Measurements from ENCODE around the gene RICTOR.
"Not testable (repeated sequence)": the region's sequence is repeated elsewhere in the genome, so short reads cannot be mapped to it uniquely, and the experiment has no call there.

Gene RICTOR

GRCh38 chr5:39013938-39014337 is 60.3 kb downstream of the RICTOR start:
- DNase-seq (ENCODE audit: low read depth) = no peak

GRCh38 chr5:39010958-39011357 is 63.2 kb downstream of the RICTOR start:
- DNase-seq (ENCODE audit: low read depth) = not testable (repeated sequence)

GRCh38 chr5:39009981-39010380 is 64.2 kb downstream of the RICTOR start:
- DNase-seq (ENCODE audit: low read depth) = no peak

DNA sequence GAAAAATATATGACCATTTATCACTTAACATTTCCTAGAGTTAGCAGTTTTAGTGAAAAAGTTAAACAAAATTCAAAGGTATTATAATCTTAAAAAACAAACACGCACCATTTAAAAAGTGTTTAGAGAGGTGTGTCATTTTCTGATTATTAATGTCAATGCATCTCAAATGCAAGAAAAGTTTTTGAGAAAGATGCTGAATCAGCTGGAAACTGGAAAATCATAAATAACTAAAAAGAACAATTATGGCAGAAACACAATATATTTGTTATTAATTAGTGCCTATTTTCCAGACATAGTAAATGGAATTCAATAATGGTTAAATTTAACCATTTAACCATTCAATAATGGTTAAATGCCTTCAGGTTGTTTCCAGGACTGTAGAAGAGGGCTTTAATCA is 64.9 kb downstream of the RICTOR start:
- no peak for DNase-seq (ENCODE audit: low read depth)

GRCh38 chr5:39006650-39007049 is 67.5 kb downstream of the RICTOR start:
- no peak for DNase-seq (ENCODE audit: low read depth)

GRCh38 chr5:39005566-39006232 is 68.5 kb downstream of the RICTOR start:
- no peak for DNase-seq (ENCODE audit: low read depth)

DNA sequence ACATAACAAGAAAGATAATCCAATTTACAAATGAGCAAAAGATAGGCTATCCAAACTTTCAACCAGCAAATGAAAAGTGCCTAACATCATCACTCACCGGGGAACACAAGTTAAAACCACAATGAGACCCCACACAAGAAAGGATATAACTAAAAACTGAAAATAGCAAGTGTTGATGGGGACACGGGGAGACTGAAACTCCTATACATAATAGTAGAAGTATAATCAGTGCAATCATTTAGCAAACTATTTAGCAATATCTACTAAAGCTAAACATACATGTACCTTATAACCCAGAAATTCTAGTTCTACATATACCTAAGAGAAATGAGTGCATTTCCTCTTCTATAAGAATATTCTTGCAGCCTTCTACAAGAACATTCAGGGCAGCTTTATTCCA is 72.5 kb downstream of the RICTOR start:
- DNase-seq (ENCODE audit: low read depth) = no peak

DNA sequence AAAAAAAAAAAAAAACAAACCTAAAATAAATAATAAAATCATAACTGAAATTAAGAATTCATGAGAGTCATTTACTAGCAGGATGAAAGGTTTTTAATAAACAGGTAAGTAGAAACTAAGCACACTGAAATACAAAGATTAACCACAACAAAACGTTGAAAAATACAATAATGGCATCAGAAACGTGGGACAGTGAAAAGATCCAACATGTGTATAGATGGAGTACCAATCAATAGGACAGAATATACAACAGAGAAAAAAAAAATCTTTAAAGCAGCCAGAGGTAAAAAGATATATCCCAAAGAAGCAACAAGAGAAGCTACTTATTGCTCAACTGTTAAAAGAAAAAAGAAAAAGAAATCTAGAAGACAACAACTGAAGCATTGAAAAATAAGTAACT is 75.2 kb downstream of the RICTOR start:
- DNase-seq (ENCODE audit: low read depth) = no peak

DNA sequence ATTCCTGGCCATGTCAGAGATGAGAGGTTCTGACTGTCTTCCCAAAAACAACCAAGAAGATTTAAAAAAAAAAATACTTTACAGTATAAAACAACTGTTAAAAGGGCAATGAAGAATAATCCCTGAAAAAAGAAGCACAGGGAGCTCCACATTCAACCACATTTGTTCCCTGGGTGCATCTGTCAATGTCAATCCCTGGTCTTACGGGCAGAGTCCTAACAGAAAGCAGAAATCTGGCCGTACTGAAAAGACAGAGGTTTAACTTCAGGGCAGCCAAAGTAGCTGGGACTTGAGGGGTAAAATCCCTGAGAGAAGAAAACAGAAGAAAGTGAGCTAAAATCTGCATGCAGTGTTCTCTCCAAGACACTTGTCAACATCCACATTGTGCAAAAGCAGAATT is 76.6 kb downstream of the RICTOR start:
- DNase-seq (ENCODE audit: low read depth) = no peak

DNA sequence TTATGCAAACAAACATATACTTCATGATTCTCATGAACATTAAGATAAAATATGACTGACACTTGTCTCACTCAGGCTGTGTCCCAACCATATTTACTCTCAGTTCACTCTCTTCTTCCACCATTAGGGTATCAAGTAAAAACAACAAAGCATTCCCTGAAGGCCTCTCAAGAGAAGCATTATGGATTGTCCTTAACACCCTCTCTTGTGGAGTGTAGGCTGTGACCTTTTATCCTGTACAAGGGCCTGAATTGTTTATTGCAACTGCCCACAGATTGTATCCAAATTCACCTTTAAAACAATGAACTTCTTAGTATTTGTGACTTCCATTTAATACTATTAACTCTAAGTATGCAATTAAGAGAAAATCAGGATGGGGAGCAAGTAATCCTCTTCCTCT is 78.1 kb downstream of the RICTOR start:
- DNase-seq (ENCODE audit: low read depth) = no peak

GRCh38 chr5:38994324-38994927 is 79.8 kb downstream of the RICTOR start:
- no peak for DNase-seq (ENCODE audit: low read depth)

GRCh38 chr5:38989974-38990719 is 84.1 kb downstream of the RICTOR start:
- DNase-seq (ENCODE audit: low read depth) = not testable (repeated sequence)

DNA sequence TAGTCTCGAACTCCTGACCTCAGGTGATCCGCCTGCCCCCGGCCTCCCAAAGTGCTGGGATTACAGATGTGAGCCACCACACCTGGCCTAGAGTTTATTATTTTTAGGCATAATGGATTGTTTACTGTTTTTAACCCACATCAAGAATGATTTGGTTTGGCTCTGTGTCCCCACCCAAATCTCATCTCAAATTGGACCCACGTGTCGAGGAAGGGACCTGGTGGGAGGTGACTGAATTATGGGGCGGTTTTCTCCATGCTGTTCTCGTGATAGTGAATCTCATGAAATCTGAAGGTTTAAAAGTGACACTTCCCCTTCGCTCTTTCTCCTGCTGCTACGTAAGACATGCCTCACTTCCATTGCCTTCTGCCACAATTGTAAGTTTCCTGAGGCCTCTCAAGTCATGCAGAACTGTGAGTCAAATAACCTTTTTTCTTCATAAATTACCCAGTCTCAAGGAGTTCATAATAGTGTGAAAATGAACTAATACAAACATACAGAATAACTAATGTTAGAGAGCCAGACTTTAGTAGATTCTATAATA is 88.2 kb downstream of the RICTOR start:
- DNase-seq (ENCODE audit: low read depth) = no peak

GRCh38 chr5:38979535-38979934 is 94.7 kb downstream of the RICTOR start:
- DNase-seq (ENCODE audit: low read depth) = no peak

DNA sequence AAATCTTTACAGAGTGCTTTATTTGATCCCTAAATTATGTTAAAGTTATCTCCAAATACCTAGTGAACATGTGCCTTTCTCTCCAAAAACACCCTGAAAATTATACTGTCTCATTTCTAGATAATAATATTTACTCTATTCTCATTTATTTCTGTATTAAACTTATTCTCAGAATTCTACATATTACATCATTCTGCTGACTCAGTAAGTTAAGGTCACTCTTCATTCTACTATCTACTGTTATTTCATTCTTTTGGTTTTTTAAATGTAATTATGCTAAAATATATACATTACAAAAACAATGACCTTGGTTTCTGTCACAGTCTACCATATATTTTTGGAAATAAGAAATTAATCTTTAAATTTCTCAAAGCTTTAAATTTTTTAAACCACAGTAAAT is 96.2 kb downstream of the RICTOR start:
- no peak for DNase-seq (ENCODE audit: low read depth)

GRCh38 chr5:38968665-38969064 is 105.5 kb downstream of the RICTOR start:
- DNase-seq (ENCODE audit: low read depth) = no peak

- no peak for DNase-seq (ENCODE audit: low read depth)
Measured at GRCh38 chr5:38961691-38962090, 112.5 kb downstream of the RICTOR start.

- no peak for DNase-seq (ENCODE audit: low read depth)
Measured at GRCh38 chr5:38953426-38954012, 120.7 kb downstream of the RICTOR start.

DNA sequence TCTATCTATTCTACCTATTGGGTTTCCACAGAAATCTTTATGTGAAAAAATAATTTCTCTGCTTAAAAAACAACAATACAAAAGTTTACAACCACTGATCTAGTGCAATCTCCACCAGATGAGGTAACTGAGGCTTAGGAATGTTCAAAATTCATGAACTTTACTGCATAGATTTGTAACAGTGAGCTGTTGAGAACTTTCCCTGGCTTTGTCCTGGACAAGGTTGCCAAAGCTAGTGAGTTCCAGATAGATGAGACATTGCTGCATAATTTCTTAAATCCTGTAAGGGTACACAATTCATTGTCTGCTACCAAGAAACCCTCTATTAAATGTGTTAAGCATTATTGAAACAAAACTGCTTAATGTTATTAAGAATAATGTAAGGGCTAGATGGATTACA is 125.7 kb downstream of the RICTOR start:
- no peak for DNase-seq (ENCODE audit: low read depth)

DNA sequence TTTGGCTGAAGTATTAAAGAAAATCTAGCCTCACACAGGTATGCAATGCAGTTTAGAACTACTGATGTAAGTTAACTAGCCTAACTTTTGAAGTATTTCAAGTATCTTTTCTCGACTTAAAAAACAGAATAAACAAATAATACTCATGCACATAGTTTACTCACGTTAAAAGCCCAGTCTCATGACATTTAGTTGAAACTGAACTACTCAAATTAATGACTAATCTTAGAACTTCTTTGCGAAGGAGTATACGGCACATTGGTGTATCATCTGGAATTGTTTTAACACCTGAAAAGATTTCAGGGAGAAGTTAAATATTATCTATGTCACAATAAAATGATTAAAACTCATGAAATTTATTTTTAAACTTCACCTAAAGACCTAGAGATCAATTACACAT is 129.9 kb downstream of the RICTOR start:
- no peak for DNase-seq (ENCODE audit: low read depth)

DNA sequence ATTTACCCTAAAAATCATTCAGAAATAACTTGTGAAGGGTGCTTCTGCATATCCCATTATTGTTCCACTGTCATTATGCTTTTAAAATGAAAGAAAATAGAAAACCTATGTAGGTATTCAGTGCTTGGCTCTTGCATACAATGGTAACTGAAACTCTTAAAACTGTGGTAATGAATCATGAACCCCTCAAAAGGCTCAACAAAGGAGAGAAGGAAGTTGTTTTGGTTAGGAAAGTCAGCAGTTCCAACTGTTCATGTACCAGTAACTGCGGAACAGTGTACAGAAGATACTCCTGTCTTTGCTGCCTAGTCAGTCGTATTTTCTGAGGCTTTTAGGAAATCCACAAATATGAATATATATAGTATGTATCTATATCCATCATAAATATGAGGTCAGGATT is 132.3 kb downstream of the RICTOR start:
- no peak for DNase-seq (ENCODE audit: low read depth)

DNA sequence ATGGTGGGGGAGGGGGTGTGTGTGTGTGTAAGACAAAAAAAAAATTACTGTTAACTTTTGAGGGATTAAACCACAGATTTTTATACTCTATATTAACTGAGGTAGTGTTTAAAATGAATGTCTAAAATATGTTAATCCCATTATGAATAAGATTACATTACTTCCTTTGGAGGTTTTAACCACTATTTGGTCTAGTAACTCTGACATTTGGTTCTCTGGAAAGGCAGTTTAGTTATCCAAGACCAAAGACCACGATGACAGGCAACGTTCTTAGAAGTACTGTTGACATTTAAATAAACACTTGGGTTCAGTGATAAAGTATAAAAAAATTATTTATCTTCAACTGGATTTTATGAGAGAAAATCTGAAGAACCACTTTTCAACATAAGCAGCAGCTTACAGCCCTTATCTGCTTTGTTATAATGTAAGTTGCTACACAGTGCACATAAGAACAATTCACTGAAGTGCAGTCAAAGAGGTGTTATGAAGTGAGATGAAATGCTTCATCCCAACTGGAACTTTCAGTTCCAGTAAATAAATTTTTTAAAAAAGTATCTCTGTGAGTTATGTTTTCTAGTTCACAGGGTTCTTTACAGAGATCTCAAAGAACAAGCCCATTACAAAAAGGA is 133.9 kb downstream of the RICTOR start:
- DNase-seq (ENCODE audit: low read depth) = no peak
